Measurements from ENCODE around the gene AGPS.

AGPS gene

DNA sequence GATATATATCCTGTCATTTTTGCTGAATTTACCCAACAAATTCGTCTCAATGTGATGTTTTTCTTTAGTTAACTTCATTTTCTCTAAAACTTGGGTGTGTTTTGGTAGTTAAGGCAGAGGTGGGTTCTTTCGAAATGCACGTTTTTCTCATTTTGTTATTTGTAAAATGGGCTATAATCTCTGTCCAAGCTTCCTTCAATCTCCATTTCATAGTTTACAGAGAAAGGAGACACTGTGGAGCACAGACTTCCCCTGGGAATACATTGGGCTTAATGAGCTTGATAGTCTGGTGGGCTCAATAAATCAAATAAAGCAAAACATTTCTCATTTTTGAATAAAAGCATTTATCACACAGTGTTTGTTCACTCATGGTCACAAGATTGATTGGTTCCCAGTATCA lies 145.1 kb downstream of the AGPS start:
- H3K27ac Mint-ChIP-seq: no peak overlapping the region
- DNase-seq: no peak
- H3K4me1 Mint-ChIP-seq (ENCODE audit: low read depth in 2 of 2): no peaks in the 10 kb centered on the region
- H3K27me3 Mint-ChIP-seq: no peaks in the 10 kb centered on the region
- no peak overlapping the region for H3K4me3 Mint-ChIP-seq
- no peaks in the 10 kb centered on the region for H3K9me3 Mint-ChIP-seq
- H3K36me3 Mint-ChIP-seq (ENCODE audit: insufficient read depth): peaks cover 10% of the 10 kb centered on the region
- ATAC-seq (replicated peaks): no peak

DNA sequence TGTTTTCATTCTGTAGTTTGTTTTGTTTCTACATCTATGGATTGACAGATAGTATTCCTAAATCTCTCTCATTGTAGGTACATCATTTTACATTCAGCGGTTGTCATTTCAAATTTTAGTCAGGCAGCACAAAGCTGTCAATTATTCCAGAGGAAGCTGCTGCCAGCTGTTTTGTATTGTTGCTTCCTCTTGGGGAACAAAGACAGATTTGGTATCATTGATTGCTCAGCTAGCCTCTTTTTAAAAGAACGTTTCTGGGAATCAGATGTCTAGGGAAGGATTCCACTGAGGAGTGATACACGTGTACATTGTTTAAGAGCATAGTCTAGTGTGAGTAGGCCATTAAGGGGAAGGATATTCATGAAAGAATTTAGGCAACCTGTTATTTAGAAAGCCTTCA lies 145.8 kb downstream of the AGPS start:
- Mint-ChIP-seq H3K9me3 (no peaks in the 10 kb centered on the region), H3K36me3 (ENCODE audit: insufficient read depth) (peaks cover 10% of the 10 kb centered on the region), H3K27ac (no peak overlapping the region), H3K27me3 (no peaks in the 10 kb centered on the region), H3K4me3 (no peak overlapping the region), H3K4me1 (ENCODE audit: low read depth in 2 of 2) (no peaks in the 10 kb centered on the region)
- no peak for ATAC-seq (replicated peaks)
- no peak for DNase-seq

DNA sequence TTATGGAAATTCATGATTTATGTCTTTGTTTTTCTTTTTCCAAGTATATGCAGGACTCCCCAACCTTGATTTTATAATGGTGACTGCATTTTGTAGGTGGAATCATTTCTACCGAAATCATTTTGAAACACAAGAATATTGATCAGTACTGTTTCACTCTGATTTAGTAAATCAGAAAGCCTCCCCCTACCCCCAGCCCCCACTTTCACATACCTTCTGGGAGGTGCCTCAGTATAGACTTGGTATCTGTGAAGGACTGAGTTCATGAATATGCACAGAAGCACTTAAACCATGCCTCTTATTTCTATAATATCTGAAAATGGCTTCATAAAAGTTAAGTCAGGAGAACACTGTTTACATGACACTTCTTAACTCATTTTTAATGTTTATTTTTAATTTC lies 147.7 kb downstream of the AGPS start:
- Mint-ChIP-seq H3K4me3 (no peak overlapping the region), H3K27me3 (no peaks in the 10 kb centered on the region), H3K4me1 (ENCODE audit: low read depth in 2 of 2) (no peaks in the 10 kb centered on the region), H3K9me3 (no peaks in the 10 kb centered on the region), H3K27ac (no peak overlapping the region), H3K36me3 (ENCODE audit: insufficient read depth) (peaks cover 10% of the 10 kb centered on the region)
- no peak for ATAC-seq (replicated peaks)
- DNase-seq: no peak

DNA sequence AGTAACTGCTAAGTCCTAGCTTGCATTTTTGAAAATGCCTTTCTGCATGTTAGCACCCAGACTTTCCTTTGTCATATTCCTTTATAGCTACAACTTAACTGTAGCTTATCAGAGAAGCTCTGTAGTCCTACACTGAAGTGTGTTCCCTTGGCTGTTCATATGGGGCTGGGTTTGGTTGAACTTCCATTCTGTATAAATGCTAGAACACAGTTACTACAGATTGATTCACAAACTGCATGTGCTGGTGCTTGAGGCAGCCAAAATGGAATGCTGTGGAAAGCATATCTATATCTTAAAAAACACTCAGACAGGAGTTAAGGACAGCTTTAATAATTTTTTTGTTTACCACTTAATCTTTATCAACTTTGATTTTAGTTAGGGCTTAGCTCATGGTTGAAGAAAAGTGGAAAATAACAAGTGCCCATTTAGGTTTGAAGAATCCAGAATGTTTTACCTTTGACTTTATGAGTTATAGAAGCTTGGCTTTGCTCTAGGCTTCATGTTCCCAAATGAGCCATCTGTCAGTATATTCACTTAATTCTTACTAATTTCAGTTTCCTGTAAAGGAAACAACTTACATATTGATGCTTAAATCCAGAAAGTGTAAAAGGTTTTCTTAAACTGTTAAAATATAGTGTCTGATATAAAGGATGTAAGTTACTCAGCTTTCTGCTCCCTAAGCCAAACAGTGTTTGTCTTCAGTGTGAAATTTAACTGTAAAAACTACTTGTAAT lies 148.9 kb downstream of the AGPS start:
- H3K36me3 Mint-ChIP-seq (ENCODE audit: insufficient read depth): peaks cover 10% of the 10 kb centered on the region
- H3K27me3 Mint-ChIP-seq: no peaks in the 10 kb centered on the region
- no peak overlapping the region for H3K4me3 Mint-ChIP-seq
- ATAC-seq (replicated peaks) (no peak), DNase-seq (no peak)
- no peaks in the 10 kb centered on the region for H3K4me1 Mint-ChIP-seq (ENCODE audit: low read depth in 2 of 2)
- peaks cover 0 to 6% of the 10 kb centered on the region in 2 donors for H3K9me3 Mint-ChIP-seq
- H3K27ac Mint-ChIP-seq: no peak overlapping the region

DNA sequence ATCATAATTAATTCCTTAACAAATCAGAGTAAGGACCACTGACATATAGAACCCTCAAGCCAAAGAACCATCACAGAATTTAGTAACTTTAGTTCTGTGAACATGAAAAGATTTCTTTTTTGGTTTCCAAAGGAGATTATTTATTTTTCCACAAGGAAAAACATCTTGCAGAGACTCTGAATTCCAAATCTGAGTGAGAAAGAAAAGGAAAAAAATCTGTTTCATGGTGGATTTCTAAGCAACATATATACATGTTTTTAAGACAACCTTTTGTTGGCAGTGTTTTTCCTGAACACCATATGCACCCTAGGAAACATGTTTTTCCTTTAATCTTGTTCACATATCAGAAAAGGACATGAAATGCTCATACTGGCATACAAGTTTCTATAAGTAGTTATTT lies 149.8 kb downstream of the AGPS start:
- Mint-ChIP-seq H3K36me3 (ENCODE audit: insufficient read depth) (peaks cover 10% of the 10 kb centered on the region), H3K9me3 (peaks cover 0 to 6% of the 10 kb centered on the region in 2 donors), H3K27me3 (no peaks in the 10 kb centered on the region), H3K4me1 (ENCODE audit: low read depth in 2 of 2) (no peaks in the 10 kb centered on the region), H3K27ac (no peak overlapping the region), H3K4me3 (no peak overlapping the region)
- DNase-seq (no peak), ATAC-seq (replicated peaks) (no peak)

DNA sequence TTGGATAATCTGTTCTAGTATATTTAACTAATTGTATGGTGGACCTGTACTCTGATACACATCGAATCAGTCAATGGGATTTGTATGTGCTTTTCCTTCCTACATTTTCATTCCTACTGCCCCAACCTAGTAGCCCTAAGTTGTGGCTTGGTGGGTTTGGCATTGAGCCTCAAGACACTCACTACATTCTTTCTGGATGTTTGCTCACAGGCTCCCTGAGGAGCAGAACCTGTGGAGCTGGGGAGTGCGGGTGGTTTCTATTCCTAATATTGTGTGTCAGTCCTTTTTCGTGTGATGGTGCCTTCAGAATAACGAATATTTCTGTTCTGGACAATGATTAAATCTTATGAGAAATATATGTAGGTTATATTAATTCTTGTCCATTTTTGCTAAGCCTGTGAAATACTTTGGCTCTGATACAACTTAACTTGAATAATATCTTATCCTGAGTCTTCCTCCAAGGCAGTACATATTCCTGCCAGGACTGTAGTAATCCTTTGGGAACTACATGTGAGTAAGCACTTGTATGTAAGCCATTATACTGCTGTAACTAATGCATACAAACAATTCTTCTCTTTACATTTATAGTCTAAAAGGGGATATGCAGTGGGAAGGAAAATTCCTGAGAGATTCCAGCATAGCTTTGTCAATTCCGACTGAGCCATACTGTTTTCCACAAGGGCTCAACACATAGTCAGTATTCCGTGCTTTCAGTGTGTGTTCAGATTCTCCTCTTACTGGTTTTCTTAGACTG lies 150.6 kb downstream of the AGPS start:
- Mint-ChIP-seq H3K4me1 (ENCODE audit: low read depth in 2 of 2) (no peaks in the 10 kb centered on the region), H3K27ac (peak overlapping the region in 1 of 2 donors; percentile 16), H3K9me3 (peaks cover 0 to 6% of the 10 kb centered on the region in 2 donors), H3K27me3 (no peaks in the 10 kb centered on the region), H3K4me3 (no peak overlapping the region), H3K36me3 (ENCODE audit: insufficient read depth) (peaks cover 3% of the 10 kb centered on the region)
- DNase-seq (no peak), ATAC-seq (replicated peaks) (no peak)

DNA sequence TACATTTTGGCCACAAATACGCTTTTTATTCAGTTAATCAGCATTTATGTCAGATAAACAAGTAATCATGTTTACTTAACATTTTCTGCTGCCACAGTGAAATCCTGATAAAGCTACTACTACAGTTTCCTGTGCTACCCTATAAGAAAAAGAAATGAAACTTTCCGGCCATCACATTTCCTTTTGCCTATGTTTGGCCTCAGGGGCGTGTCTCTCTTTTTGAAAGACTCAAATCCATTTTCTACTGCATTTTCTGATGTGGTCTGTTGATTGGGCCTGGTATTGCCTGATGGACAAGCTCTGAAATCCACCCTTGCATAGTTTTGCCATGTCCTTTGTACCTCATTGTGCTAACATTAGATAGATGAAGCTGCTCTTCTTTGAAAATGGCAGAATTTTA lies 152.6 kb downstream of the AGPS start:
- H3K4me3 Mint-ChIP-seq: no peak overlapping the region
- H3K4me1 Mint-ChIP-seq (ENCODE audit: low read depth in 2 of 2): no peaks in the 10 kb centered on the region
- DNase-seq (no peak), ATAC-seq (replicated peaks) (no peak)
- peaks cover 0 to 6% of the 10 kb centered on the region in 2 donors for H3K9me3 Mint-ChIP-seq
- H3K36me3 Mint-ChIP-seq (ENCODE audit: insufficient read depth): no peaks in the 10 kb centered on the region
- no peaks in the 10 kb centered on the region for H3K27me3 Mint-ChIP-seq
- no peak overlapping the region for H3K27ac Mint-ChIP-seq

DNA sequence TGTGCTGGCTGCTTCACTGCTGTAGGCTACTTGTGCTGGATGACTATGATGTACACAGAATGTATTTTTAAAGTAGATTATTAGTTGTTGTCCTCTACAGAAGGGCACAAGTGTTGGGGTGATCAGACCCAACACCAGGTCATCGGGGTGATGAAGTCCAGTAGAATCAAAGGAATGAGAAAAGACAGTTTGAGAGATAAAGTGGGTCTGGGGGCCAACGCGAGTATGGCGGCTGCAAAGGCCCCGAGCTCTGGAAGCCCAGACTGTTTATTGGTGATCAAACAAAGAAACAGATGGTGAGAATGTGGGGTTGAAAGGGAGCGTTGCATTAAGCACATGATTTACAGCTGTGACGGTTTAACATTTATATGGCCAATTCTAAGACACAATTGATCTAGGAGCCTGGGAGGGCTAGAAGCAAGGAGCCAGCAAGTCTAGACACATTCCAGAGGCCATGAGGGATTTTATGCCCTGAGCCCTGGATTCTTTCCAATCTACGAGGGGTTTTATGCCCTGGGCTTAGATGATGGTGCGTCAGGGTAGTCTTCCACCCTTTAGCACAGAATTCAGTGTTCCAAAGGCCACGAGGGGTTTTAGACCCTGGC lies 153.5 kb downstream of the AGPS start:
- Mint-ChIP-seq H3K4me3 (no peak overlapping the region), H3K36me3 (ENCODE audit: insufficient read depth) (no peaks in the 10 kb centered on the region), H3K27ac (no peak overlapping the region), H3K9me3 (peaks cover 0 to 6% of the 10 kb centered on the region in 2 donors), H3K27me3 (no peaks in the 10 kb centered on the region), H3K4me1 (ENCODE audit: low read depth in 2 of 2) (no peaks in the 10 kb centered on the region)
- DNase-seq: no peak
- no peak for ATAC-seq (replicated peaks)

DNA sequence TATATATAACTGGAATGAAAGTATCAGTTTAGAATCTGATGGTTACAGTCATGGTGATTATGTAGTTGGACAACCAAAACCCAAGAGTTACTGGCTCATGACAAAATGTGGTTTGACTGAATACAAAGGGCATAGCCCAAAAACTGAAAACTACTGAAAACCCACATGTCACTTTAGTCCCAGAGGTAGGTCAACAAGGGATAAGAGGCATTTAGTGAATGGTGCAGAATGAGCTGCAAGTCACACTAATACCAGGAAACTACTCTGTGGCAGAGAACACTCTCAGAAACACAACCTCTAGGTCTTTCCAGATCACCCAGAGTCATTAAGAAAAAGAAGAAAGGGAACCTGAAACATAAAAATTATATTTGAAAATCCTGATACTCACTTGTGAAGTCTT lies 154.5 kb downstream of the AGPS start:
- Mint-ChIP-seq H3K9me3 (peaks cover 0 to 6% of the 10 kb centered on the region in 2 donors), H3K4me3 (no peak overlapping the region), H3K36me3 (ENCODE audit: insufficient read depth) (peaks cover 3% of the 10 kb centered on the region), H3K27ac (no peak overlapping the region), H3K27me3 (no peaks in the 10 kb centered on the region), H3K4me1 (ENCODE audit: low read depth in 2 of 2) (peaks cover 0 to under 1% of the 10 kb centered on the region in 2 donors)
- ATAC-seq (replicated peaks) (no peak), DNase-seq (no peak)

DNA sequence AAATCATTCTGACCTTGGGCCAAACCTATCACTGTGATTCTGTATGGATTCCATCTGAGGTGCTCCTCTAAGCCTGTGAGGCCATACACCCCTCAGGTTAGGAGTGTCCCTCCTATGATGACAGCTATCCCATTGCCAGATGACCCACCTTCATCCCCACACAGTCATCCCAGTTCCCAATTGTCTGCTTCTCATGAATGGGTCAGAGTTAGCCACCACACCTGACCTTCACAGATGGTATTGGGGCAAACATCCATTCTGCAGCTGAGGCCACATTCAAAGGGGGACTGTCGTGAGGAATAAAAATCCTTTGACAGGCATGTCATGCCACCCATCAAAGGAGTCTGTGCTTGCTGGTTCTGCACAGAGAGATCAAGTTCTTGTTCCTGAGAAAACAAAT lies 155.2 kb downstream of the AGPS start:
- peaks cover 0 to 6% of the 10 kb centered on the region in 2 donors for H3K9me3 Mint-ChIP-seq

DNA sequence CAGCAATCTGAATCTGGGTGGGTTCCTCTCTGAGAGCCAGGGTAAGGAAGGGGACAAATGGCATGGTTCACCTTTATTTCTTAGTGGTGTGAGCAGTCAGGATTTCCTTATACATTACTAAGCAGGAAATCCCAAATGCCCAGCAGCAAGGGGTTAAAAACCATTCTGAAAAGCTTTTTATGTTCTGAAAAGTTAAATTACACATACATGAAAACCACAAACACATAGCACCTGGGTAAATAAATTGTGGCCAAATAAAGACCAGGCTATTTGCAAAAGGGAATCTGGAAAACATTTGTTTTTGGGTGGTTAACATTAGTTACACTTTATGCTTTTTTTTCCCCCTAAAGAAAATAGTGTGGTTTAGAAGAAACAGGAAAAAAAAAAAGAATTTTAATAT lies 156.1 kb downstream of the AGPS start:
- Mint-ChIP-seq H3K9me3 (peaks cover 0 to 6% of the 10 kb centered on the region in 2 donors), H3K27me3 (no peaks in the 10 kb centered on the region), H3K4me1 (ENCODE audit: low read depth in 2 of 2) (peaks cover 11 to 15% of the 10 kb centered on the region in 2 donors), H3K36me3 (ENCODE audit: insufficient read depth) (peaks cover 19% of the 10 kb centered on the region), H3K4me3 (no peak overlapping the region), H3K27ac (no peak overlapping the region)
- DNase-seq (no peak), ATAC-seq (replicated peaks) (no peak)

More for the DNA sequence above, 155.2 kb downstream of the AGPS start:
- H3K4me1 Mint-ChIP-seq (ENCODE audit: low read depth in 2 of 2): peaks cover 6 to 7% of the 10 kb centered on the region in 2 donors
- no peak for DNase-seq
- H3K36me3 Mint-ChIP-seq (ENCODE audit: insufficient read depth): peaks cover 10% of the 10 kb centered on the region
- H3K27ac Mint-ChIP-seq: no peak overlapping the region
- ATAC-seq (replicated peaks): no peak
- no peaks in the 10 kb centered on the region for H3K27me3 Mint-ChIP-seq
- H3K4me3 Mint-ChIP-seq: no peak overlapping the region

DNA sequence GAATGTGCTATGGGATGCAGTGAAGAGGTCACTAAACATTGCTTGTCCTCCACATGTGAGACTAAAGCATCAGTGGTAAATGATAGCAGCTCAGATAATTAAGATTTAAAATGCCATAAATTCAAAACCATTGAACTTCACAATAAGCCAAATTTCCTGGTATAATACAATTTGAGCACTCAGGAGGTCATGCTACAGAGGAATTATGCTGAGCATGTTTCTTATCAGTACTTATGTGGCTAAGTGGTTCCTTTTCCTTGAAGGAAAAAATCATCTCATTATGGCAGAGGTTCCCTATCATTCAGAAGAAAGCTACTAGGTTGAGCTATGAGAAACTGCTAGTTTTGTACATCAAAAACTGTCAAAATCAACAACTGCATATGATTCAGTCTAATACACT lies 156.6 kb downstream of the AGPS start:
- H3K36me3 Mint-ChIP-seq (ENCODE audit: insufficient read depth): peaks cover 23% of the 10 kb centered on the region
- H3K4me1 Mint-ChIP-seq (ENCODE audit: low read depth in 2 of 2): peaks cover 11 to 18% of the 10 kb centered on the region in 2 donors
- ATAC-seq (replicated peaks) (no peak), DNase-seq (no peak)
- no peaks in the 10 kb centered on the region for H3K27me3 Mint-ChIP-seq
- no peak overlapping the region for H3K4me3 Mint-ChIP-seq
- H3K9me3 Mint-ChIP-seq: peaks cover 0 to 6% of the 10 kb centered on the region in 2 donors
- H3K27ac Mint-ChIP-seq: no peak overlapping the region

DNA sequence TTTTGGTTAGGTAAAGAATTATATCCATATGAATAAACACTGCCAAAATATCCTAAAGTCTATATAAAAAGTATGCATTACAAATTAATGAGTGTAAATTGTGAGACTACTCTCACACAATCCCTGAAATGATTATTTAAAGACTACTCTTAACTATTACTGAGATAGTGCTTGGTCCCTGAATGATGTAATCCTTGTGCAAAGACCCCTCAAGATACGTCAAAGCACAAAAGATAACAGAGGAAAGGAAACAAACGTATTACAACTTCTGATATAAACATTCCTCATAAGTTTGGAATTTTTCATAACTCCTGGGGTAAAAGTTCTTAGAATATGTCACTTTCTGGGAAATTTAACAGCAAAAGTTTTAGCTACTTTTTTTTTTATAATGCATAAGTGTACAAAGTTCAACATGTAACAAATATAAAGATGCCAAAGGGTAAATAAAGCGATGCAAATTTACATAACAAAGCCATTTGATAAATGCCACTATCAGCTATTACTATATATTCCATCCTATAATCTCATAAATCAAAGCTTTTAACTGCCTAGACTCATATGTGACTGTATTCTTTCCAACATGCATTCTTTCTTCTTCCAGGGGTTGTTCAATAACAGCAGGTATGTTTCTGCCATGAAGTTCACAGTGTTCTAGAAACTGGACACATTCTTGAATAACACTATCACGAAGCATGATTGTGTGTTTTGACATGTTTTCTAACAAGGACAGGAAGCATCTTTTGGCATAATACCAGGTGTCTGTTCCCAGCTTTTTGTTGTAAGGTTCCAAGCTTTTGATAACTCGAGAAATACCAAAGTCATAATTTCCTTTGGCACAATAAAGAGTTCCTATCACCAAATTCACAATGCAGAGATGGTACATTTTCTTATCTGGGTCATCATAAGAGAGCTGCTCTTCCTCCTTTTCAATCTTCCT lies 158.0 kb downstream of the AGPS start:
- H3K27ac Mint-ChIP-seq: peak overlapping the region in 1 of 2 donors; percentile 73
- peaks cover 0 to 6% of the 10 kb centered on the region in 2 donors for H3K9me3 Mint-ChIP-seq
- peaks cover 11 to 18% of the 10 kb centered on the region in 2 donors for H3K4me1 Mint-ChIP-seq (ENCODE audit: low read depth in 2 of 2)
- ATAC-seq (replicated peaks) (no peak), DNase-seq (no peak)
- no peaks in the 10 kb centered on the region for H3K27me3 Mint-ChIP-seq
- H3K4me3 Mint-ChIP-seq: no peak overlapping the region
- H3K36me3 Mint-ChIP-seq (ENCODE audit: insufficient read depth): peaks cover 23% of the 10 kb centered on the region
